ENCODE results near the gene PLCH1.

PLCH1 gene

DNA sequence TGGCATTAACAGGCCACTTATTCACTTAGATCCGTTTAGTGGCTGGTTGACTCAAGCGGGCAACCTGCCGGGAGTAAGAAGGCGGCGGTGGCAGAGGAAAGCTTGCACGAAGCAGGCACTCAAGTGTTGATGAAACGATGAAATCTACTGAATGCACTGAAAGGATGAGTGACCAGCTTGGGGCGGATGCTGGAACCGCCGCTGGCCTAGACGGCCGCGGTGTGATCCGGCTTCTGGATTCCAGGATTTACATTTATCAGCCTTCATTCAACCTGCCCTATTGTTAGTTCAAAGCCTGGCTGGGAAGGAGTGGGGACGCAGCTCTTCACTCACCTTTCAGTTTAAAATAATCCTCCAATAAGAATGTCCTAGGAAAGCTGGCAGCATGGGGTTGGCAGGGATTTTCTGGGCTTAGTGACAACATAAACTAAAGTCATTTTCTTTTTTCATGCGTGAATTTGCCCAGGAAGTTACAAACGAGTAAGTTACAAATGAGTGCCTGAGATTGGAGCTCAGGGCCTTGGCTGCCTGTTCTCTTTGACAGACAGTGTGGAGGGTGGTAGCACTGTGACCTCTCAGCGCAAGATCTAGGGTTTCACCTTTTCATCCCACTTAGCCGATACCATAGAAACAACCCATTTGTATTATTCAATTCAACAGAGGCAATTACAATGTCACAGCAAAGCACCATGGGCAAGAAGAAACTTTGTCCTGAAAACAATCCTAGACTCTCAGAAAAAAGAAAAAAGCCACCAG, 1.1 kb upstream of the PLCH1 start:
- no peak for DNase-seq

DNA sequence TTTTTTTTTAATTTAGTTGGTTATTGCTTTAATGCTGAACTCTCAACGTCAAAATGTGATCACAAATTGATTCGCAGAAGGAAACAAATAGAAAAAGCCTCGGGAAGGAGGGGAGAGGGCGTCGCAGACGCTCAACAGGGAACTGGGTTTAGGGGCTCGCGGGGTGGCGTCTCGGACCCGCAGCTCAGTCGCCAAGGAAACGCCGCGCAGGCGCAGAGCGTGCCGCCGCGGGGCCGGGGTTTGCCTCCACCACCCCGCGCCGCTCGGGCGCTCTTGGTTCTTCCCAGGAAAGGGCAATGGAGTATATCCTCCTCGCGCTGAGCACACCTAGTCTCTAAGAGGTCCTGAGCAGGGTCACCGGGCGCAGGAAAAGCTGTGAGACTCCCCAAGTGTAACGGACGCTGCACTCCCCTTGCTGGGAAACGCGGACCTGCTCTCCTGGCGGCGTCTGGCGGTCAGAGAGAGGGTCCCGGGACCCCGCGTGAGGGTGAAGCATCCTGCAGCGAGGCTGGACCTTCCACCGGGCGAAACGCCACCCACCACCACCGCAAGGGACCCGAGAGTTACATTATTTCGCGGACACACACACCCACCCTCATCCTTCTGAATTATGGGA, 753 bp downstream of the PLCH1 start:
- peak; percentile 45 for DNase-seq

DNA sequence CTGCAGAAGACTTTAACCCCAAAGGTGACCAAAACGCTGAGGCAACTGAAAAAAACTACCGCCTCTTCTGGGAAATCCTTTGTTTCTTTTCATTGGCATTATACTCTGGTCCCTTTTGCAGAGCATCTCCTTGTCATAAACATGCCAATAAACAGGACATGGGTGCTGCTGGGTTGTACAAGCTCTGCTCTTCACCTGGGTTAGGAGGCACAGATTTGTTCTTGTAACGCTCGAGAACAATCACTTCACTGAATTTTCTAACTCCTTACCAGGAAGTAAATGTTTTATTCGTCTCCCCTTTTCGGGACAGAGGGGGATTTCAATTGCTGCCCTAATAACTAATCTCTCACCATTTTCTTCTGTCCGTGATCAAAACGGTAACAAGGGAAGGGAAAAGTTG, 1.3 kb downstream of the PLCH1 start:
- no peak for DNase-seq

DNA sequence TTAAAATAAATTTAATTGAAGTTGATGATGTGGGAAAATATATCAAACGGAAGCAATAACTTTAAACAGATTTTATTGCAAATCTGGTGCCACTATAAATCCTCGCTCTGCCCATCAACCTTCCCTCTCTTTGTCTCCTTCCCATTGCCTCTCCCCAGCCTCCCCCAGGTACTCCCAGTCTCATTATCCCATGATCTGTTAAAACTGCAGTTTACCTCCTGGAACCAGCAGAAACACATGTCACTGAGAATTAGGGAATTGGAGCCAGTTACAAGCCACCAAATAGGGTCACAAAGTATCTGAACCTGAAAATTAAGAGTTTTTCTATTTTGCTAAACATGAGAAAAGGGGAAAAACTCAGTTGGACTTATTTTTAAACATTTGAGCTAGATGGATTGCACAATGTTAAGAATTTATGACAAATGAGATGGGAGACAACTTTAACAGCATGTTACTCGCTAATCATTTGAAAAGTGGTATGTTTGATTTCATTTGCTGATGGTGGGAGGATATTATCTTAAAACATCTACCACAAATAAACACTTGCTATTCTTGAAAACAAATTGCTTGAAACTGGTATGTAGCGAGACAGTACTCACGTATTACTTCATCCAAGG, 2.4 kb downstream of the PLCH1 start:
- no peak for DNase-seq

DNA sequence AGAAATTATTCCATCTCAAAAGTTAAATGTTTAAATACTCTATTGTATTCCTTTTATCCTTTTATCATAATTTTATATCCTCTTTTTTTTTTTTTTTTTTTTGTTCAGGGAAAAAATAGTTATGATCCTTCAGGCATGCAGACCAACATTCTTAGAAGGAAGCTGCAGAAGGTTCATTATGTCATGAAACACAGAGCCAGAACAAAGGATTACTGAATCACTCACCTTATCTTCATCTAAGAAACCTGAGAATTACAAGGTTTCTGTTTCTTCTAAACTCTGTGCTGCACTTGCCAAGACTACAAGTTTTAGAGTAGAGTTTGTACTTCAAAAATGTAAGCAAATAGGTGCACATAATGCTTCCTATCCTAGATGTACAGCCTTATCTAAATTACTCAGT, 3.3 kb downstream of the PLCH1 start:
- no peak for DNase-seq

DNA sequence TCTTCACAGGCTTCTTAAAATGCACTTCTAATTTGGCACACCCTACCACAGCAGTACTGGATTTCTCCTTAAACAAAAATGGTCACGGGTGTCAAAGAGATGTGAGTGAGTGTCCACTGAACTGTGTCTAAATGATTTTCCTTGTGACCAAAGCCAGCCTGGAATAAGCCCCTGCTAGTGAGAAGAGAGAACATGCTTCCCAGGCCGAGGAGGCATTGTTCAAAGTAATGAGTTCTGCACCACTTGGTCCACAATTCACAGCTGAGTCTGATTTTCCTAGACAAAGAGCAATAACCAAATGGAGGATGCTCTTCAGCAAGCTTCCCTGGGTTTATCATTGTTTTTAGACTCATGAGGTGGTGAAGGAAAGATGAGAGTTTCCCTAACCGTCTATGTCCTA, 3.8 kb downstream of the PLCH1 start:
- no peak for DNase-seq

DNA sequence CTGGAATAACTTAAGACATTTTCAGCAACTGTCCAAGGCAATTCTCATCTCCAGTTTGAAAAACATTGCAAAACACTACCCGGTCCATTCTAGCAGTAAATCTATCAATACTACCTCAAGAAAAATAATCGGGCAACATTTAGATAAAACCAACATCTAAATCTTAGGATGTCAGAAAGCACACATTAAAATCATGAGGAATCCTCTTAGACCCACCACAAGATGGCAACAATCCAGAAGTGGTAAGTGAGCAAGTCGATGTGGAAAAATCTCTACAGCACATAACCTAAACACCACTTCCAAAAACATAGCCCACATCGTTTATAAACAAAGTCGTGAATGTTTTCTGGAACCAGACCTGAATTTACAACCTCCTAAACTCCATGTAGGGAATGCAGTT, 5.7 kb downstream of the PLCH1 start:
- DNase-seq, result no peak

DNA sequence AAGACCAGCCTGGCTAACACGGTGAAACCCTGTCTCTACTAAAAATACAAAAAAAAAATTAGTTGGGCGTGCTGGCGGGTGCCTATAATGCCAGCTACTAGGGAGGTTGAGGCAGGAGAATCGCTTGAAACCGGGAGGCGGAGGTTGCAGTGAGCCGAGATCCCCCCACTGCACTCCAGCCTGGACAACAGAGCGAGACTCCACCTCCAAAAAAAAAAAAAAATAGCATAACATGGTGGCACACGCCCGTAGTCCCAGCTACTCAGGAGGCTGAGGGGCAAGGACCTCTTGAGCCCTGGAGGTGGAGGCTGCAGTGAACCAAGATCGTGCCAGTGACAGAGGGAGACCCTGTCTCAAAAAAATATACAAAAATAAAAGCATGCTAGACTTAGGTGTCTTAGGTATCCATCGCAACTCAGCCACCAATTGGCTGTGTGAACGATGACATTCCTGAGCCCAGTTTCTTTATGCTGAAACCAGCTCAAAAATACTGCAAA, 6.2 kb downstream of the PLCH1 start:
- DNase-seq, result no peak

DNA sequence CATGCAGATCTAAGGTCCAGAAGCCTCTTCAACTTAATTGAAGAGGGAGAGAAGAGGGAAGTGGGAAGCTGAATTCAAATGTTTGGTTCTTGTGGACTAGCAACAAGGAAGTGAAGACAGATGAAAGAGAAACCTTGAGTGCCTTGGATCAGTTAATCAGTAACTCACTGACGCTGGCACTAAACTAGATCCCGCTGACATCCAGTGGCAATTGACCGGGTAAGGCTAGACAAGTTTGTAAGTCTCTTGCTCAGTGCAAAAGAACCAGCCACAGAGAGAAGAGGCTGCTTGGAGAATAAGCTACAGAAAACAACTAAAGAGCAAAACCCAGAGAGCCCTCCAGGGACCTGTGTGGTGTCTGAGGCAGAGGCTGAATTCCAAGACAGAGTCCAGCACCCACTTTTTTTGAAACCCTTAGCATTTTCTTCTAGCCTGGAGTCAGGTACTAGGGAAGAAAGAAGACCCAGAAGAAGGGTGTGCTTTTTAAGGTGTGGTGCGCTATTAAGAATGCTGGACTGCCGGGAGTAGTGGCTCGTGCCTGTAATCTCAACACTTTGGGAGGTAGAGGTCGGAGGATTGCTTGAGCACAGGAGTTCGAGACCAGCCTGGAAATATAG, 6.9 kb downstream of the PLCH1 start:
- no peak for DNase-seq

DNA sequence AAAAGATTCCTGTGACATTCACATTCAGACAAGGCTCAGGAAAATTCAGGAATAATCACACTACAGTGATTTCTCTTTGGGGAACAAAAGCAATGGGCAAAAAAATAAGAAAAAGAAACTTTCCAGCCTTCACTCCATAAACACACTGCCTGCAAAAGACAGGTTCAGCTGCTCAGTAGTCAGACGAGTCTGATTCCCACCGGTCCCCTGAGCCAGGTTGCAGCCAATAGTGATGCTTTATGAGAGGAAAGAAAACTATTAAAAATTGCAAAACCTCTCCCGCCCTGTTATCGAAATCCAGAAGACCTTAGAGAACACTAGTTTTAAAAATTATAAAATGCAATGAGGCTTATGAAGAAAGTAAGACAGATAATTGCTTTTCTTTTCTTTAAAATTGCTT, 8.5 kb downstream of the PLCH1 start:
- DNase-seq, result no peak

DNA sequence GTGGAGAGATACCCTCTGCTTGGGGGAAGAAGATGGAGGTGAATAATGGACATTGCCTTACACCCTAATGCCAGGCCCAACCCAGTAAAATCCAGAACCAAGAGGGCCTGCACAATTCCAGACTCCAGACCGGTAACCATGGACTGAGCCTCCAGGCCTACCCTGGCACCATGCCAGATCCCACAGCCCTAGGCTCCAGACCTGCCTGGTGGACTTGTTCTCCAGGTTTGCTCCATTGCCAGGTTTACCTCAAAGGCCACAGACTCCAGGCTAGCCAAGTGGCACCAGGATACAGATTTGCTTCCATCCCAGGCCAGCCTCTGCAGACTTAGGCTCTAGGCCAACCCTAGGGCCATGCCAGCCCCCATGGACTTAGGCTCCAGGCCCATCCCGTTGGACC, 14.0 kb downstream of the PLCH1 start:
- DNase-seq, result no peak

DNA sequence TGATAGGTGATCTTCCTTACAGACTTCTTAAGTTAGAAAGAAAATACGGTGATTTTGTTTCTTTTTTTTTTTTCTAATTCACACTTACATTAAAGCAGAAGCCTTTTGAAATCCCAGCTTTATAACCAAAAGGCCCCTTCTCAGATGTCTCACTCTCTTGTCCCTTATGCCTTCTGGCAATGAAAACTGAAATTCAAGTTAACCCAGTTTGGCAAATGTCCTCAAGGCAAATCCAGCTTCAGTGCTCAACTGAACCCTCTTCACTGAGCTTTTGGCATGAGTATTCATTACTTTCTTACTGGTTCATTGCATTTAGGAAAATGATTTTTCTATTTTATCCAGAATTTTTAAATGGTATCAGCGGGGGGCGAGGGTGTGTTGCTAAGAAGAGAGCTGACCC, 17.0 kb downstream of the PLCH1 start:
- DNase-seq, result no peak

DNA sequence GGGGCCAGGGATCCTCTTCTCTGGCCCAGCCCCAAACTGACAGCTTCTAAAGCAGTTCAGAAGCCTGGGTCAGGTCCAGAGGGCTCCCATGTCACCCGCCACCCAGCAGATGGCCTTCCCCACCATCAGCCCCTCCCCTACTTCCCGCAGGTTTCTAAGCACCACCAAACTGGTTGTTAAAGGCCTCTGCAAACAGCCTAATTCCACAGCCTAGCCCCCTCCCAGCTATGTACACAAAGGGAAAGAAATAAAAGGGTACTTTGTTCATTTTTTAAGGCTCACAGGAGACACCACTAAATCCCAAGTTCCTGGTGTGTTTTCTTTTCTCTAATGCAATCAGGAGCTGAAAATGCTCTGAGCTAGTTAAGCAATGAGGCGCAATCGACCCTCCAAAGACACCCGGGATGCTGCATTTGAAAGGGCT, 30.6 kb downstream of the PLCH1 start:
- no peak for DNase-seq

DNA sequence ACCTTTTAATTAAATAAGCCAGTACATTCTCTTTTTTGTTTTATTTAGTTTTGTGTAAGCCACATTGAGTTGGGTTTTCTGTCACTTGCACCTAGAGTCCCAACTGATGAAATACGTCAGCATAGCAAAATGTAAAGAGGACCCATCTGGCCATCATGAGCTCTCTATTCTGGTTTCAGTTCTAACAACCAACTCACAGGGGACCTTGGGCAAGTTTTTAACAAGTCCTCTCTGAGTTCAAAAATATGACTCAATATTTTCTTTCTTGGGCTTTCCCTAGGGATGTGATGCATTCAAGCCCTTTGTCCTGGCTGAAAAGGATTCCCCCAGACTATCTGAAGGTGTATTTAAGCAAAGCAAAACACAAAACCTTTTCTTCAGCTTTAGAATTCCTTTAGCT, 32.9 kb downstream of the PLCH1 start:
- DNase-seq, result no peak

DNA sequence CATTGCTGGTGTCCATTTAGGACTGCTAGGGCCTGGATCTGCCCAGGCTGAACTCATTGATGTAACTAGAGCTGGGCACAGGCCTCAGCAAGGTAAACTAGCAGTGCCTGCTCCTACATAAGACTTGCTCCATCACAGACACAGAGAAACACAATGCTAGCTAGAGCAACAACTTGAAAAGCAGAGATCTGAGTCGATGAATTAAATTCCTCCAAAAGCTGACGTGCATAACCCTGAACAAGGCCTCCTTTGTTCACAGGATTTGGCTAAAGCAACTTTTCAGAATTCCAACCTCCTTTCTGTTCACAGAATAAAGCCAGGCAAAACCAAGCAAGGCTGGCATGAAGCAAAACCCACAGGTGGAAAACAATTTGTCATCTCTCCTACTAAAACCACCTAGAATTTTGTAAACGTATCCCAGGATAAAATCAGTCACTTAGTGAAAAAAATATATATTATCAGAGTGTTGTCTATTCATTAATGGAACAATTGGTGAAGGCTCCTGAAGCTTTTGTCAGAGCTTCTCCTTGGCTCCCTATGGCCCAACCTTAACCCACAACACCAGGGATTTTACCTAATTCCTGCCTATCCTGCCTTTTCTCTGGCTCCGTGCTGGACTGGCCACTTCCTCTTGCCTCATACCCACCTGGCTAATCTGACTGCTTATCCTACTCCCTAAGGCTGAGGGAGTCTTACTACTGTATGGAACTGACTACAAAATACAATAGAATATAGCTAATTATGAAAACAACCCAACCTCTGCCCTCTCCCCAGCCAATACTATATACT, 39.9 kb downstream of the PLCH1 start:
- DNase-seq, result no peak

DNA sequence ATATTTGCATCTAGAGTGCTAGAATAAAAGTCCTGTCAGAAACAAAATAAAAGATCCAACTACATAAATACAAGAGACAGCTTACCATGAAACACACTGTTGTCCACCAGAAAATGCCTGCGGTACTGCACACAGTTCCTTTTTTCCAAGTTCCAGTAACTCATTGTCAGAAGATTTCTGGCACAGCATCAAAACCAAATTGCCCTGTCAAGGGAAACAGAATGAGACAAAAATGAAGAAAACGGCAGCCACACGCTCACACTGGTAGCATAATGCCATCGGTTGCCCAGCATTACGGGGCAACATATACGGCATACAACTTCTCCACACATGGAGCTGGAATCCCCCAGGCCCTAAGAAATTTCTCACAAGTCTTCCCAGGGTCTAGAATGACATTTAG, 40.8 kb downstream of the PLCH1 start:
- DNase-seq, result no peak

DNA sequence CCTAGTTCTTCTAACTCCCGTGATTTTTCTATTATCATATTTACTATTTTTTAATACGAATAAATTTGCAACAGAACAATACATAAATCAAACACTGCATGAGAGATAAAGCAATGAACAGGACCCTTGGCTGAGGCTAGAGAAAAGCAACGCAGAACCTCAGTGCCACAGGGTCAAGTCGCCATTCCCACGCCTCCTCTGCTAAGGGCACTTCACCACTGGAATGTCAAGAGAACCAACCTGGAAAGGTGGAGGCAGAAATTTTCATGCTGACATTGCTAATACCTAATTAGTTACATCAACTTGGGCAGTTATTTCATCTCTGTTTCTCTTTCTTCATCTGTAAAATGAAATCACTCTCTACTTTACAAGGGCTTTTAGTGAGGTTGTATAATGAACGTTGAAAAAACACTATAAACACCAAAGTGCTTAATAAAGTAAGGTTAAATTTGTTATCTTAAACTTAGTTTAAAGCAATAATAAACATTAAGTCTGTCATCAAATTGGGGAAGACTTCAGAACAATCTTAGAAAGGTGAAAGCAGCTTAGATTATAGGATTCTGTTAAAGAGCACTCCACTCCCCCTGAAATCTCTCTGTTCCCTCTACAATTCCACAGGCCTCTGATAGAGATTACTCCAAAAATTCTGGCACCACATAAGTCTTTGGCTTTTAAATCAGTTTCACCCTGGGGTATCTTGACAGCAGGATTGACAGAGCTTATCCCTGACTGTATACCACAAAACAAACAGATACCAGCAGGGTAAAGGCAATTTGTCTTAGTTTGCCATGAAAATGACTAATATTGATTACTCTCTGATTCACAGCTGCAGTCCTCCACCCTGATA, 41.9 kb downstream of the PLCH1 start:
- DNase-seq, result no peak

DNA sequence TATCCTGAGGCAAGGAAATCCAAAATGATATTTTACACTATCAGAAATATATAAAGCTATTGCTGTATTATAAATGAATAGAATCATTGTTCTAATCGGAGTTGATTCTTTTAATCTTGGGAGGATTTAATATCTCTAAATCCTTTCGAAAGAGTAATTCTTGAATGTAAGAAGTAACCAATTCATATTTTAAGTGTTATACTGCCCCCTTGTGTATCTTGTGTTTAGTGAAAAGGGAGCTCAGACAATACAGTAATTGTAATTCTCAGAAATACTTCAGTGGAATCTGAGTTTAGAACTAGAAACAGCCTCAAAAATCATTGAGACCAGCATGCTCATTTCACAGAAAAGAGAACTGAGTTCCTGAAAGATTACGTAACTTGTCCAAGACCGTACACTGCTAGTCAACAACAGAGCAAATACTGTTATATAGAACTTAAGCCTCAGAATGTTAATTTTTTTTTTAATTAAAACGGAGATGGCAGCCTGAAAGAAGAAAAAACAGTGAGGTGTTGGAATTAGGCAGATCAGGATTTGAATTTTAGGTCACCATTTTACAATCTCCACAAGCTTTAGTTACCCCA, 42.9 kb downstream of the PLCH1 start:
- no peak for DNase-seq

DNA sequence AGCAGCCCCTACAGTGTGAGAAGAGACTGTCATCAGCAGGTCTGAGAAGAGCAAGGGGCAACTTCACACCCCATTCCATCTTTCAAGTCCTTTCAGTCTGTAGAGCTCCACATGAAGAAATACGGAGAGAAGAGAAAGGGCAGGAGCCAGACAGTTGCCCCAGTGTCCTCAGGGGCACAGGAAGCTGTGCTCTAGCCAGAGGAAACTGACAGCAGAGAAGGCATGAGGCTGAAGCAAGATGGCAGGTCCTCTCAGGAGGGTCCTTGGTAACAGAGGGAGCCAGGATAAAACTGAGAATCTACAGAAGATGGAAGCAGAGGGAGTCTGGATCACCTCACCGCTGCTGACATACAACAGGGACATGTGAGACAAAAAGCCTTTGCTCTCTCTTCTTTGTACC, 47.3 kb downstream of the PLCH1 start:
- DNase-seq, result no peak

DNA sequence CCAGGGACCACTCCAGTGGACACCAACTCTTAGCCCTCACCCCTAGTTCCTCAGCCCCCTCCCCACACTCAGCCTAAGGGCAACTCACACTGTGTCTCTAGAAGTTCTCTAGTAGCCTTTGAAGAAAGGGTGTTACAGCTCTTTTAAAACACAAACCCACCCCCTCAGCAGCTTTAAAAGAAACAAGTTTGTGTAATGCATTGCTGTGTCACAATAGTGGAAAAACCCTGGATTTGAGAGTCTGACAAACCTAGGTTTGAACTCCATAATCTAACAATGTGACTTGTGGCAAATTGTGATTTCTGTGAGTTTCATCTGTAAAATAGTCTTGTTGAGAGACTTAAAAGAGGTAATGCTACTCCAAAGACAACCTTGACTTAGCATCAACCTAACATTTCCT, 54.0 kb downstream of the PLCH1 start:
- no peak for DNase-seq

DNA sequence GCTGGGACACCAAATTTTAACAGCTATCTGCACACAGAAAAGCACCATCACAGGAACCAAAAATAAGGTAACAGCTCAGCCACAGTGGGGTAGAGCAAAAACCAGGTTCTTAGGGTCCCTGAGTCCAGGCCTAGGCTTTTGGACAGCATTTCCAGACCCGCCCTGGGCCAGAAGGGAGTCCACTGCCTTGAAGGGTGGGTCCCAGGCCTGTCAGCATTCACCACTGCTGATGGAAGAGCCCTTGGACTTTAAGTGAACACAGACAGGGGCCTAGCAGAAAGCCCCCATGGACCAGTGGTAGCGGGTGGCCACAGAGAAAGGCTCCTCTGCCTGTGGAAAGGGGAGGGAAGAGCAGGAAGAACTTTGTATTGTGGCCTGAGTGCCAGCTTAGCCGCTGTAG, 56.4 kb downstream of the PLCH1 start:
- DNase-seq, result no peak

DNA sequence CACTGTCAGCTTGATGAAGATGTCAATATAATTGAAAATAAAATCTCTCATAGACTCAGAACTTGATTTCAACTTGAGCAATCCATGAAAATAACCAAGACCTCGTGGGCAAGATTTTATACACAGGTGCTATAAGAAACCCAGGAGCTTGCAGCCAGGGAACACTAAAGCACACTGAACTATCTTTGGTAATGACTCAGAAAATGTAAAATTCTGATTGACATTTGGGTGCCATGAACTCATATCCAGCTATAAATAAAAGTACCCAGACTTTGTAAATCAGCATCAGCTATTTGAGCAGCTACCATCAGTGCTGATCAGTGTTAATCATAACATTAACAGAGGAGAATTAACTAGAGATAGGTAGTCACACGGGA, 61.5 kb downstream of the PLCH1 start:
- no peak for DNase-seq

All from activated CD4-positive, CD25-positive, alpha-beta regulatory T cell treated with anti-CD3 and anti-CD28 coated beads, Interleukin-2, amount 50 U/mL, for 72 hours (primary cell).